ENCODE results near the gene MT1H. TPM values are rescaled to one million over a fixed set of nuclear protein-coding genes. Genes with fewer than 3 reads are reported as not detected.

The MT1H gene
- total and polyA plus RNA-seq, 4 donors, result 4.4 to 1,775 (median 938) TPM

DNA sequence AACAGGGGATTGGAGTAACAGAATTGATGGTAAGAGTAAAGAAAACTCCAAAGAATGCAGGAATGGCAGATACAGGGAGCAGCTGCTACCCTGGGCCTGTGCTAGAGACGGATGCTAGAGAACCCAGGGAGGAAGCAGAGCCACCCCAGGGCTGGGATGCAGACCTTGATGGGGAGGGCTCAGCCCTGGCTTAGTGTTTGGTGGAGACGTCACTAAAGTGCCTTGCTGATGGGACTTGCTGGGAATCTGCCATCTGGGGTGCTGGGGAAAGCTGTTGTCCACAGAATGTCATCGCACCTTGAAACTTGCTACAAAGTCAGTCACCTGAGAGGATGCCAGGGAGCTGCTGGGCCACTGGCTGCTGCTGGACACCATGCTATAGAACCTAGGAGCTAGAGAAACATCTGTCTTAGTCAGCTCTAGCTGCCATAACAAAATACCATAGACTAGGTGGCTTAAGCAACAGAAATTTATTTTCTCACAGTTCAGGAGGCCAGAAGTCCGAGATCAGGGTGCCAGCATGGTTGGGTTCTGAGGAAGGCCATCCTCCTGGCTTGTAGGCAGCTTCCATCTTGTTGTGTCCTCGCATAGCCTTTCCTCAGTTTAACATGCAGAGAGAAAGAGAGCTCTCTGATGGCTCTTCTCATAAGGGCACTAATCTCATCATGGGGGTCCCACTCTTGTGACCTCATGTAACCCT, 28.0 kb downstream of the MT1H start:
- no peak overlapping the region for H3K9ac ChIP-seq (ENCODE audit: low read depth in 1 of 2, low read length in 2 of 2)
- TF ChIP-seq RXRA (IDR thresholded peaks at IDR 0.05), result no peak
- TF ChIP-seq RAD21 (IDR thresholded peaks at IDR 0.05), result no peak
- TF ChIP-seq EGR1 (IDR thresholded peaks at IDR 0.05; ENCODE audit: low read depth in 2 of 2), result no peak
- TF ChIP-seq HNF4A (conservative IDR thresholded peaks at IDR 0.05), result no peak
- no peak for TF ChIP-seq SP1 (IDR thresholded peaks at IDR 0.05)
- TF ChIP-seq GABPA (IDR thresholded peaks at IDR 0.05 in 1 of 2, conservative IDR thresholded peaks at IDR 0.05 in 1 of 2), result no peak
- TF ChIP-seq, protein P1, sequence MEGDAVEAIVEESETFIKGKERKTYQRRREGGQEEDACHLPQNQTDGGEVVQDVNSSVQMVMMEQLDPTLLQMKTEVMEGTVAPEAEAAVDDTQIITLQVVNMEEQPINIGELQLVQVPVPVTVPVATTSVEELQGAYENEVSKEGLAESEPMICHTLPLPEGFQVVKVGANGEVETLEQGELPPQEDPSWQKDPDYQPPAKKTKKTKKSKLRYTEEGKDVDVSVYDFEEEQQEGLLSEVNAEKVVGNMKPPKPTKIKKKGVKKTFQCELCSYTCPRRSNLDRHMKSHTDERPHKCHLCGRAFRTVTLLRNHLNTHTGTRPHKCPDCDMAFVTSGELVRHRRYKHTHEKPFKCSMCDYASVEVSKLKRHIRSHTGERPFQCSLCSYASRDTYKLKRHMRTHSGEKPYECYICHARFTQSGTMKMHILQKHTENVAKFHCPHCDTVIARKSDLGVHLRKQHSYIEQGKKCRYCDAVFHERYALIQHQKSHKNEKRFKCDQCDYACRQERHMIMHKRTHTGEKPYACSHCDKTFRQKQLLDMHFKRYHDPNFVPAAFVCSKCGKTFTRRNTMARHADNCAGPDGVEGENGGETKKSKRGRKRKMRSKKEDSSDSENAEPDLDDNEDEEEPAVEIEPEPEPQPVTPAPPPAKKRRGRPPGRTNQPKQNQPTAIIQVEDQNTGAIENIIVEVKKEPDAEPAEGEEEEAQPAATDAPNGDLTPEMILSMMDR (IDR thresholded peaks at IDR 0.05; ENCODE audit: low read depth, low read length, missing input control), result no peak
- TF ChIP-seq, protein P2, sequence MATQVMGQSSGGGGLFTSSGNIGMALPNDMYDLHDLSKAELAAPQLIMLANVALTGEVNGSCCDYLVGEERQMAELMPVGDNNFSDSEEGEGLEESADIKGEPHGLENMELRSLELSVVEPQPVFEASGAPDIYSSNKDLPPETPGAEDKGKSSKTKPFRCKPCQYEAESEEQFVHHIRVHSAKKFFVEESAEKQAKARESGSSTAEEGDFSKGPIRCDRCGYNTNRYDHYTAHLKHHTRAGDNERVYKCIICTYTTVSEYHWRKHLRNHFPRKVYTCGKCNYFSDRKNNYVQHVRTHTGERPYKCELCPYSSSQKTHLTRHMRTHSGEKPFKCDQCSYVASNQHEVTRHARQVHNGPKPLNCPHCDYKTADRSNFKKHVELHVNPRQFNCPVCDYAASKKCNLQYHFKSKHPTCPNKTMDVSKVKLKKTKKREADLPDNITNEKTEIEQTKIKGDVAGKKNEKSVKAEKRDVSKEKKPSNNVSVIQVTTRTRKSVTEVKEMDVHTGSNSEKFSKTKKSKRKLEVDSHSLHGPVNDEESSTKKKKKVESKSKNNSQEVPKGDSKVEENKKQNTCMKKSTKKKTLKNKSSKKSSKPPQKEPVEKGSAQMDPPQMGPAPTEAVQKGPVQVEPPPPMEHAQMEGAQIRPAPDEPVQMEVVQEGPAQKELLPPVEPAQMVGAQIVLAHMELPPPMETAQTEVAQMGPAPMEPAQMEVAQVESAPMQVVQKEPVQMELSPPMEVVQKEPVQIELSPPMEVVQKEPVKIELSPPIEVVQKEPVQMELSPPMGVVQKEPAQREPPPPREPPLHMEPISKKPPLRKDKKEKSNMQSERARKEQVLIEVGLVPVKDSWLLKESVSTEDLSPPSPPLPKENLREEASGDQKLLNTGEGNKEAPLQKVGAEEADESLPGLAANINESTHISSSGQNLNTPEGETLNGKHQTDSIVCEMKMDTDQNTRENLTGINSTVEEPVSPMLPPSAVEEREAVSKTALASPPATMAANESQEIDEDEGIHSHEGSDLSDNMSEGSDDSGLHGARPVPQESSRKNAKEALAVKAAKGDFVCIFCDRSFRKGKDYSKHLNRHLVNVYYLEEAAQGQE (IDR thresholded peaks at IDR 0.05), result no peak
- no peak for TF ChIP-seq TAF1 (conservative IDR thresholded peaks at IDR 0.05)
- no peak for TF ChIP-seq HNF4G (IDR thresholded peaks at IDR 0.05)
- TF ChIP-seq JUND (IDR thresholded peaks at IDR 0.05), result no peak
- no peak for TF ChIP-seq ZBTB33 (IDR thresholded peaks at IDR 0.05)
- TF ChIP-seq, protein P3, sequence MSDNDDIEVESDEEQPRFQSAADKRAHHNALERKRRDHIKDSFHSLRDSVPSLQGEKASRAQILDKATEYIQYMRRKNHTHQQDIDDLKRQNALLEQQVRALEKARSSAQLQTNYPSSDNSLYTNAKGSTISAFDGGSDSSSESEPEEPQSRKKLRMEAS (IDR thresholded peaks at IDR 0.05), result no peak
- no peak for TF ChIP-seq YY1 (IDR thresholded peaks at IDR 0.05)
- TF ChIP-seq FOXA2 (IDR thresholded peaks at IDR 0.05), result no peak
- TF ChIP-seq FOXA1 (IDR thresholded peaks at IDR 0.05), result no peak
- TF ChIP-seq, protein P4, sequence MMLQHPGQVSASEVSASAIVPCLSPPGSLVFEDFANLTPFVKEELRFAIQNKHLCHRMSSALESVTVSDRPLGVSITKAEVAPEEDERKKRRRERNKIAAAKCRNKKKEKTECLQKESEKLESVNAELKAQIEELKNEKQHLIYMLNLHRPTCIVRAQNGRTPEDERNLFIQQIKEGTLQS (IDR thresholded peaks at IDR 0.05), result no peak
- no peak for TF ChIP-seq NR2F2 (IDR thresholded peaks at IDR 0.05)
- H3K9me3 ChIP-seq (ENCODE audit: control insufficient read depth in 4 of 4, low read length in 3 of 4), result no peaks in the 10 kb centered on the region
- no peak overlapping the region for H3K27ac ChIP-seq (ENCODE audit: low read depth in 1 of 2, low read length in 2 of 2)
- no peaks in the 10 kb centered on the region for H3K27me3 ChIP-seq (ENCODE audit: control insufficient read depth in 4 of 4, insufficient read depth in 4 of 4, low read length in 3 of 4)
- no peak overlapping the region for H3K4me3 ChIP-seq (ENCODE audit: low read depth in 1 of 3, low read length in 3 of 3)
- 95% methylated on average over 5 of the region's 5 CpGs for whole genome bisulfite sequencing
- no peaks in the 10 kb centered on the region for H3K36me3 ChIP-seq (ENCODE audit: control insufficient read depth in 4 of 4, insufficient read depth in 3 of 4, low read depth in 1 of 4, low read length in 3 of 4)
- H3K4me1 ChIP-seq (ENCODE audit: control insufficient read depth in 4 of 4, insufficient read depth in 4 of 4, low read length in 3 of 4), result peaks cover 0 to 6% (median 0%) of the 10 kb centered on the region in 4 donors
- DNase-seq (ENCODE audit: low spot score), result no peak
